SK-N-SH (cell line): Measurements from ENCODE around the gene DNAJB9.

Experiments
- POLR2AphosphoS5 ChIP-seq: IDR thresholded peaks from 2 replicates; pipeline ENCODE4 v1.6.1; 2012; ENCODE audit warnings: low read depth, low read length
- TCF12 ChIP-seq: IDR thresholded peaks from 2 replicates; pipeline ENCODE4 v1.4.0; 2012
- TF ChIP-seq, protein P1 (sequence below): fragments of 200-600 bp; sonication (generic); IDR thresholded peaks from 2 replicates; pipeline ENCODE4 v1.6.1; 2017; ENCODE audit warnings: antibody characterized with exemption, mild to moderate bottlenecking, moderate library complexity
- TF ChIP-seq, protein P2 (sequence below): IDR thresholded peaks from 2 replicates; pipeline ENCODE4 v1.4.0; 2012; ENCODE audit warnings: low read depth

DNA sequence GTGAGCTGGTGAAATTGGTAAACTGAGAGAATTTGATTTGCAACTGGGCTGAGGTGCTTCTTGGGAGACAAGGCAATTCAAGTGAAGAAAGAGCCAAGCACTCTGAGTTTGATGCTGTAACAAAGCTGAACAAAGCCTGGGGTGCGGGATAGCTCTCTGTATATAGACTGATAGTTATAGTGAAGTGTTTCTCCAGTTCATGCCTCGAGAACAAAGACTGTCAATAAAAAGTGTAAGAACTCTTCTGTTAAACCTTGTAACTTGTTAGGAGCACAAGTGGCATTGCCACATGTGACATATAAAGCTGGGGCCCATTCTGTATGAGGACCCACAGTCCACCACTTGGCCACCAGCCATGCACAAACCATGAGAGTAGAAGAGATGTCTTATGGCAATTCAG is 32.4 kb upstream of the DNAJB9 start:
- TF ChIP-seq, protein P1, sequence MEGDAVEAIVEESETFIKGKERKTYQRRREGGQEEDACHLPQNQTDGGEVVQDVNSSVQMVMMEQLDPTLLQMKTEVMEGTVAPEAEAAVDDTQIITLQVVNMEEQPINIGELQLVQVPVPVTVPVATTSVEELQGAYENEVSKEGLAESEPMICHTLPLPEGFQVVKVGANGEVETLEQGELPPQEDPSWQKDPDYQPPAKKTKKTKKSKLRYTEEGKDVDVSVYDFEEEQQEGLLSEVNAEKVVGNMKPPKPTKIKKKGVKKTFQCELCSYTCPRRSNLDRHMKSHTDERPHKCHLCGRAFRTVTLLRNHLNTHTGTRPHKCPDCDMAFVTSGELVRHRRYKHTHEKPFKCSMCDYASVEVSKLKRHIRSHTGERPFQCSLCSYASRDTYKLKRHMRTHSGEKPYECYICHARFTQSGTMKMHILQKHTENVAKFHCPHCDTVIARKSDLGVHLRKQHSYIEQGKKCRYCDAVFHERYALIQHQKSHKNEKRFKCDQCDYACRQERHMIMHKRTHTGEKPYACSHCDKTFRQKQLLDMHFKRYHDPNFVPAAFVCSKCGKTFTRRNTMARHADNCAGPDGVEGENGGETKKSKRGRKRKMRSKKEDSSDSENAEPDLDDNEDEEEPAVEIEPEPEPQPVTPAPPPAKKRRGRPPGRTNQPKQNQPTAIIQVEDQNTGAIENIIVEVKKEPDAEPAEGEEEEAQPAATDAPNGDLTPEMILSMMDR = no peak
- no peak for TF ChIP-seq POLR2AphosphoS5
- TF ChIP-seq, protein P2, sequence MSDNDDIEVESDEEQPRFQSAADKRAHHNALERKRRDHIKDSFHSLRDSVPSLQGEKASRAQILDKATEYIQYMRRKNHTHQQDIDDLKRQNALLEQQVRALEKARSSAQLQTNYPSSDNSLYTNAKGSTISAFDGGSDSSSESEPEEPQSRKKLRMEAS = no peak
- TF ChIP-seq TCF12 = no peak
